ENCODE measurements around the gene KLRC1.
"Not testable (repeated sequence)": the region's sequence is repeated elsewhere in the genome, so short reads cannot be mapped to it uniquely, and the experiment has no call there.

The KLRC1 gene

GRCh38 chr12:10409392-10409791 is 43.8 kb downstream of the KLRC1 start, which contains the start of gene KLRC4:
Gene KLRC4 (minus strand): TSS chr12:10409757. CDS start chr12:10409575, 182 bp downstream.
- DNase-seq: no peak

GRCh38 chr12:10408842-10409241 is 44.3 kb downstream of the KLRC1 start:
- no peak for DNase-seq

GRCh38 chr12:10406725-10407124 is 46.5 kb downstream of the KLRC1 start:
- no peak for DNase-seq

GRCh38 chr12:10405294-10405693 is 47.9 kb downstream of the KLRC1 start:
- no peak for DNase-seq

GRCh38 chr12:10404798-10405197 is 48.4 kb downstream of the KLRC1 start:
- no peak for DNase-seq

- DNase-seq: no peak
These were observed 52.3 kb downstream of the KLRC1 start for GRCh38 chr12:10400829-10401228.

- no peak for DNase-seq
These were observed 55.0 kb downstream of the KLRC1 start for GRCh38 chr12:10398168-10398567.

- no peak for DNase-seq
These were observed 55.9 kb downstream of the KLRC1 start for GRCh38 chr12:10397296-10397695.

- not testable (repeated sequence) for DNase-seq
These were observed 57.0 kb downstream of the KLRC1 start for GRCh38 chr12:10396176-10396575.

All from NCI-H1930 (cell line).